ENCODE data around the gene STRAP.

DNA sequence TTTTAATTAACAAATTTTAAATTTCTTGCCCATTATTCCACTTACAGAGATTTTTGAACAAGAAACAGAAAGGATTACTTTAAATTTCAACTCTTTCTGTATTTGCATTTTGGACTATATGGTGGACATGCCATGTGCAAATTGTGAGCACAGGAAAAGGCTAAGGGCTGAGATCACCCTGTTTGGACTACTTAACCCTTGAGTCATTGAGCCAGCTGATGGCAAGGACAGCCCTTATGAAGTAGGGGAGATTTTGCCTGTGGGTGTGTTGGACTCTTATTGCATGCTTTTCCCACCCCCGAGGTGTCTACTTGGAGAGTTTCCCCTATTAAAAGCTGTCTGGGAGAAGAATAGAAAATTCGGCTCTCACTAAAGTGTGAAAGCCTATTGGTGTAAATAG lies 46.2 kb downstream of the STRAP start:
- no peak for TF ChIP-seq CTCF (IDR thresholded peaks at IDR 0.05 in 2 of 3, conservative IDR thresholded peaks at IDR 0.05 in 1 of 3; ENCODE audit: control insufficient read depth in 2 of 3, extremely low read depth in 1 of 3, insufficient read depth in 1 of 3, low read depth in 3 of 3, low read length in 3 of 3)
- no peak for TF ChIP-seq RFX5 (IDR thresholded peaks at IDR 0.05; ENCODE audit: low read depth, low read length)
- TF ChIP-seq, protein P1, sequence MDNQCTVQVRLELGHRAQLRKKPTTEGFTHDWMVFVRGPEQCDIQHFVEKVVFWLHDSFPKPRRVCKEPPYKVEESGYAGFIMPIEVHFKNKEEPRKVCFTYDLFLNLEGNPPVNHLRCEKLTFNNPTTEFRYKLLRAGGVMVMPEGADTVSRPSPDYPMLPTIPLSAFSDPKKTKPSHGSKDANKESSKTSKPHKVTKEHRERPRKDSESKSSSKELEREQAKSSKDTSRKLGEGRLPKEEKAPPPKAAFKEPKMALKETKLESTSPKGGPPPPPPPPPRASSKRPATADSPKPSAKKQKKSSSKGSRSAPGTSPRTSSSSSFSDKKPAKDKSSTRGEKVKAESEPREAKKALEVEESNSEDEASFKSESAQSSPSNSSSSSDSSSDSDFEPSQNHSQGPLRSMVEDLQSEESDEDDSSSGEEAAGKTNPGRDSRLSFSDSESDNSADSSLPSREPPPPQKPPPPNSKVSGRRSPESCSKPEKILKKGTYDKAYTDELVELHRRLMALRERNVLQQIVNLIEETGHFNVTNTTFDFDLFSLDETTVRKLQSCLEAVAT (IDR thresholded peaks at IDR 0.05) = no peak
- no peak for TF ChIP-seq NKRF (conservative IDR thresholded peaks at IDR 0.05)
- TF ChIP-seq MEF2B (IDR thresholded peaks at IDR 0.05; ENCODE audit: partially characterized antibody, poor library complexity, severe bottlenecking) = no peak
- no peak for TF ChIP-seq HDAC2 (IDR thresholded peaks at IDR 0.05)
- no peak for TF ChIP-seq MYC (IDR thresholded peaks at IDR 0.05; ENCODE audit: insufficient read depth, insufficient read length, insufficient replicate concordance, low read length, severe bottlenecking)
- TF ChIP-seq PAX8 (IDR thresholded peaks at IDR 0.05) = no peak
- TF ChIP-seq SREBF2 (IDR thresholded peaks at IDR 0.05; ENCODE audit: low read length) = no peak

All from GM12878 (cell line).